Measurements from ENCODE around the gene AURKAIP1.

Gene AURKAIP1

GRCh38 chr1:1353389-1354151 is 21.4 kb downstream of the AURKAIP1 start:
- Histone ChIP-seq H3K4me1 (ENCODE audit: control insufficient read depth, low read depth, low read length) (no peaks in the 10 kb centered on the region), H2BK15ac (replicated peaks; ENCODE audit: low read depth) (no peak overlapping the region), H3K23ac (ENCODE audit: low read length) (no peak overlapping the region), H2BK120ac (ENCODE audit: low read depth, low read length) (no peak overlapping the region), H3K79me2 (ENCODE audit: control insufficient read depth, insufficient read depth, low read length) (no peaks in the 10 kb centered on the region), H3K56ac (ENCODE audit: low read length) (peak overlapping the region; percentile 44), H4K5ac (ENCODE audit: low read length) (no peak overlapping the region), H3K79me1 (ENCODE audit: low read length) (no peaks in the 10 kb centered on the region), H3K27me3 (ENCODE audit: insufficient read depth, low read length, poor library complexity) (peaks cover 6% of the 10 kb centered on the region), H3K4me3 (ENCODE audit: low read length) (no peak overlapping the region), H3K18ac (ENCODE audit: low read length) (no peak overlapping the region), H3K27ac (ENCODE audit: low read depth, low read length) (no peak overlapping the region), H3K4me2 (ENCODE audit: low read length) (peak overlapping the region; percentile 9), H4K8ac (ENCODE audit: low read depth, low read length) (no peak overlapping the region), H3K4ac (ENCODE audit: low read depth, low read length) (peak overlapping the region; percentile 74), H2AK5ac (ENCODE audit: low read length) (no peak overlapping the region), H3K36me3 (ENCODE audit: control insufficient read depth, insufficient read depth, low read length) (no peaks in the 10 kb centered on the region), H3K9ac (ENCODE audit: low read length) (peak overlapping the region; percentile 54), H2BK5ac (ENCODE audit: low read length) (no peak overlapping the region)
- peak; percentile 80 for DNase-seq
- WGBS (ENCODE audit: extremely low coverage, insufficient coverage, low lambda C conversion rate), result no CpG with 5 or more reads among the region's 28 CpGs

DNA sequence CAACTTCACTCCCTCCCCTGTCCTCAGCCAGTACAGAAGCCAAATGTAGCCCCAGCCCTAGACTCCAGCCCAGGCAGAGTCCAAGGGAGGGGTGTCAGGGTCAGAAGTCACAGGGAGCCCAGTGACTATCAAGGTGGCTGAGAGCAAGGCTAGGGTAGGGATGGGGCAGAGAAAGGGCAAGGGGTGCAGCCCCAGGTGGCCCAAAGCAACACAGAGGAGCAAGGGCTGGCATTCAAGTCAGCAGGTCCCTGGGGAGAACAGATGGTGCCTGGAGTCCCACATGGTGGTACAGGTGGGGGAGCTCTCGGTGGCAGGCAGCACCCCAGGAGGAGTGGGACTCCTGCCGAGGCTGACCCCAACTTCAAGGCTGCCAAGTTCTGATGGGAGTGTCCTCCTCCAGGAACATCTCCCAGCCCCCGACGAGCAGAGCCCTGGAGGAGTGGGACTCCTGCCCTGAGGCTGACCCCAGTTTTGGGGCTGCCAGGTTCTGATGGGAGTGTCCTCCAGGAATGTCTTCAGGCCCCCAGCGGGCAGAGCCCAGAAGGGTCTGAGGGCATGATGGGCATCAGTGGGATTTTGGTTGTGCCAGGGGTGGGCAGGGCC is 22.1 kb downstream of the AURKAIP1 start:
- WGBS (ENCODE audit: extremely low coverage, insufficient coverage, low lambda C conversion rate), result no CpG with 5 or more reads among the region's 5 CpGs
- Histone ChIP-seq H3K4me2 (ENCODE audit: low read length) (no peak overlapping the region), H3K23ac (ENCODE audit: low read length) (no peak overlapping the region), H3K27me3 (ENCODE audit: insufficient read depth, low read length, poor library complexity) (peaks cover 6% of the 10 kb centered on the region), H3K56ac (ENCODE audit: low read length) (peak overlapping the region; percentile 44), H3K9ac (ENCODE audit: low read length) (peak overlapping the region; percentile 2), H3K79me1 (ENCODE audit: low read length) (no peaks in the 10 kb centered on the region), H3K36me3 (ENCODE audit: control insufficient read depth, insufficient read depth, low read length) (no peaks in the 10 kb centered on the region), H4K8ac (ENCODE audit: low read depth, low read length) (no peak overlapping the region), H2BK5ac (ENCODE audit: low read length) (no peak overlapping the region), H3K18ac (ENCODE audit: low read length) (no peak overlapping the region), H2BK15ac (replicated peaks; ENCODE audit: low read depth) (no peak overlapping the region), H3K4me1 (ENCODE audit: control insufficient read depth, low read depth, low read length) (no peaks in the 10 kb centered on the region), H3K4ac (ENCODE audit: low read depth, low read length) (no peak overlapping the region), H2AK5ac (ENCODE audit: low read length) (no peak overlapping the region), H3K4me3 (ENCODE audit: low read length) (no peak overlapping the region), H3K79me2 (ENCODE audit: control insufficient read depth, insufficient read depth, low read length) (no peaks in the 10 kb centered on the region), H3K27ac (ENCODE audit: low read depth, low read length) (no peak overlapping the region), H2BK120ac (ENCODE audit: low read depth, low read length) (no peak overlapping the region), H4K5ac (ENCODE audit: low read length) (no peak overlapping the region)
- DNase-seq, result no peak

DNA sequence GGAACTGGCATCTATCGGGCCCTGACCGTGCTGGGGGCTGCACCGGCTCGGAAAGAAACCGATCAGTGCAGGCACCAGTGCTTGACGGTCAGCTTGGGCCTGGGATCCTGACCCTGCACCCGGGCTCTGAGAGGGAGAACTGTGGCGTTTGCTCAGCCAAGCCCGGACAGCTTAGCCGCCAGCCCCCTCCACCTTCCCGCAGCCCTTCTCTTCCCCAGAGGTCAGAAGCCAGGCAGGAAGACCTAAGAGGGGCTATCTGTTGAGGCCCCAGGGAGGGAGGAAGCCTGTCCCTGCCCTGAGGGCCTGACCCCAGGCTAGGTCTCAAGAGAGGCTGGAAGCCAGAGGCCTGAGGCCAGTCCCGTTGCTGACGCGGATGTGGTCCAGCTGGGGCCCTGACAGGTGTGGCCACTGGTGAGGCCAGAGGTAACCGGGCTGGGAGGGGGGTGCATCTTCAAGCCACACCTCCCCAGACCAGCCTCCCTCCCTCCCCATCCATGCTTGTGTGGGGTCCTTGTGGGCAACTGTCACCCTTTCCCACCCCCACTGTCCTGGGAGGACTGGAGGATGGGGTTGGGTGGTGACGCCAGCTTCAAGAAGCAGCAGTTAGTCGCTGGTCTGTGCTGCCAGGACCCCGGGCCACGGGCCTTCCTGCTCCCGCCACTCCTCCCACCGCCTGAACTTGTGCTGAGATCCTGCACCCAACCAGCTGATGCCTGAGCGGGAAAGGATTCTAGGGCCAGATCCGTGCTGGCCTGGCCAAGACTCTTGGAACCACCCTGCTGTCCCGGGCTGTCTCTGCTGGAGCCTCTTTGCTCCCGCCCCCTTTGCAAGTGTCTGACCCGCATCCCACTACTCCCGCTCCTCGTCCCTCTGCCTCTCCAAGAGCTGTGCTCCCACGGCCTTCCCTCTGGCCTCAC is 23.2 kb downstream of the AURKAIP1 start:
- no peak overlapping the region for H3K4me3 ChIP-seq (ENCODE audit: low read length)
- peaks cover 5% of the 10 kb centered on the region for H3K79me2 ChIP-seq (ENCODE audit: control insufficient read depth, insufficient read depth, low read length)
- DNase-seq, result no peak
- peaks cover 3% of the 10 kb centered on the region for H3K79me1 ChIP-seq (ENCODE audit: low read length)
- H2BK15ac ChIP-seq (replicated peaks; ENCODE audit: low read depth), result no peak overlapping the region
- no peak overlapping the region for H2BK5ac ChIP-seq (ENCODE audit: low read length)
- H2AK5ac ChIP-seq (ENCODE audit: low read length), result no peak overlapping the region
- H3K23ac ChIP-seq (ENCODE audit: low read length), result peak overlapping the region; percentile 80
- H4K8ac ChIP-seq (ENCODE audit: low read depth, low read length), result no peak overlapping the region
- peaks cover 6% of the 10 kb centered on the region for H3K27me3 ChIP-seq (ENCODE audit: insufficient read depth, low read length, poor library complexity)
- no peak overlapping the region for H3K27ac ChIP-seq (ENCODE audit: low read depth, low read length)
- no peak overlapping the region for H4K5ac ChIP-seq (ENCODE audit: low read length)
- no peak overlapping the region for H3K4ac ChIP-seq (ENCODE audit: low read depth, low read length)
- H3K36me3 ChIP-seq (ENCODE audit: control insufficient read depth, insufficient read depth, low read length), result no peaks in the 10 kb centered on the region
- no CpG with 5 or more reads among the region's 29 CpGs for WGBS (ENCODE audit: extremely low coverage, insufficient coverage, low lambda C conversion rate)
- H2BK120ac ChIP-seq (ENCODE audit: low read depth, low read length), result no peak overlapping the region
- peak overlapping the region; percentile 54 for H3K9ac ChIP-seq (ENCODE audit: low read length)
- H3K4me1 ChIP-seq (ENCODE audit: control insufficient read depth, low read depth, low read length), result peaks cover 2% of the 10 kb centered on the region
- H3K4me2 ChIP-seq (ENCODE audit: low read length), result no peak overlapping the region
- H3K56ac ChIP-seq (ENCODE audit: low read length), result peak overlapping the region; percentile 76
- no peak overlapping the region for H3K18ac ChIP-seq (ENCODE audit: low read length)

- Histone ChIP-seq H3K79me1 (ENCODE audit: low read length) (peaks cover 10% of the 10 kb centered on the region), H3K27ac (ENCODE audit: low read depth, low read length) (peak within 1 kb of the TSS; percentile 60), H3K4me3 (ENCODE audit: low read length) (peak within 1 kb of the TSS; percentile 79), H2BK120ac (ENCODE audit: low read depth, low read length) (no peak within 1 kb of the TSS), H3K56ac (ENCODE audit: low read length) (peak within 1 kb of the TSS; percentile 97), H3K4ac (ENCODE audit: low read depth, low read length) (peak within 1 kb of the TSS; percentile 89), H3K4me2 (ENCODE audit: low read length) (peak within 1 kb of the TSS; percentile 92), H3K9ac (ENCODE audit: low read length) (peak within 1 kb of the TSS; percentile 94), H4K8ac (ENCODE audit: low read depth, low read length) (peak within 1 kb of the TSS; percentile 93), H2BK5ac (ENCODE audit: low read length) (no peak within 1 kb of the TSS), H3K79me2 (ENCODE audit: control insufficient read depth, insufficient read depth, low read length) (peaks cover 16% of the 10 kb centered on the region), H2AK5ac (ENCODE audit: low read length) (no peak within 1 kb of the TSS), H4K5ac (ENCODE audit: low read length) (no peak within 1 kb of the TSS), H3K18ac (ENCODE audit: low read length) (peak within 1 kb of the TSS; percentile 84), H3K36me3 (ENCODE audit: control insufficient read depth, insufficient read depth, low read length) (no peaks in the 10 kb centered on the region), H3K23ac (ENCODE audit: low read length) (peak within 1 kb of the TSS; percentile 89), H3K4me1 (ENCODE audit: control insufficient read depth, low read depth, low read length) (peaks cover 2% of the 10 kb centered on the region), H3K27me3 (ENCODE audit: insufficient read depth, low read length, poor library complexity) (peaks cover under 1% of the 10 kb centered on the region), H2BK15ac (replicated peaks; ENCODE audit: low read depth) (no peak within 1 kb of the TSS)
- WGBS (ENCODE audit: extremely low coverage, insufficient coverage, low lambda C conversion rate), result no CpG with 5 or more reads among the region's 122 CpGs
- DNase-seq, result peak; percentile 75
These were observed 25.6 kb downstream of the AURKAIP1 start, which contains the start of gene DVL1 for GRCh38 chr1:1349256-1350012. DVL1 (minus strand) TSS chr1:1349418; CDS start chr1:1349065, 353 bp downstream.
